PC-3 (cell line): ENCODE results near the gene SLC31A2. TPM values are rescaled to one million over a fixed set of nuclear protein-coding genes. Genes with fewer than 3 reads are reported as not detected.

Experiments used
- ATAC-seq: fragments of 200-7000 bp; cut with Tn5 transposase; 2 replicates; pipeline ENCODE4 v1.9.1; 2020; ENCODE audit warnings: mild to moderate bottlenecking, moderate library complexity
- BruUV-seq: library from RNA; stranded (reverse); fragments of 400-500 nt; replicated peaks from 2 replicates; lab custom pipeline; 2021; lab: Mats Ljungman, UMichigan
- CTCF ChIA-PET: fragments of 300-600 bp; sonication (Branson Sonifier 250); formaldehyde crosslinking; loops from one replicate; lab custom pipeline; 2022; ENCODE audit warnings: antibody characterized with exemption; lab: Charles Lee
- POLR2A ChIA-PET: fragments of 300-600 bp; sonication (Branson Sonifier 250); formaldehyde crosslinking; loops from one replicate; lab custom pipeline; 2022; ENCODE audit warnings: antibody characterized with exemption; ENCODE audit not compliant: unreplicated experiment; lab: Charles Lee
- DNase-seq: peaks from one replicate; pipeline ENCODE4 v3.0.0-alpha.2; 2015
- H2AFZ ChIP-seq: fragments of 300-600 bp; sonication (generic); 2 replicates; pipeline ENCODE4 v1.6.0; 2016; ENCODE audit warnings: antibody characterized with exemption, low read length
- H3F3A ChIP-seq: fragments of 300-600 bp; sonication (generic); one replicate; pipeline ENCODE4 v1.6.0; 2017; ENCODE audit warnings: antibody characterized with exemption, low read length, control low read depth, mild to moderate bottlenecking; ENCODE audit not compliant: unreplicated experiment
- H3K27ac ChIP-seq: fragments of 300-600 bp; sonication (generic); 2 replicates; pipeline ENCODE4 v1.5.1; 2016; ENCODE audit warnings: mild to moderate bottlenecking, low read length
- H3K27me3 ChIP-seq: fragments of 300-600 bp; sonication (generic); 2 replicates; pipeline ENCODE4 v1.6.1; 2016; ENCODE audit warnings: low read length, mixed read lengths
- H3K36me3 ChIP-seq: fragments of 300-600 bp; sonication (generic); 2 replicates; pipeline ENCODE4 v1.6.1; 2016; ENCODE audit warnings: low read depth, mixed run types, low read length, mixed read lengths
- H3K4me1 ChIP-seq: fragments of 300-600 bp; sonication (generic); 2 replicates; pipeline ENCODE4 v1.5.1; 2016; ENCODE audit warnings: low read length; ENCODE audit not compliant: insufficient read depth
- H3K4me2 ChIP-seq: fragments of 300-600 bp; sonication (generic); 2 replicates; pipeline ENCODE4 v1.6.0; 2016; ENCODE audit warnings: low read length
- H3K4me3 ChIP-seq: fragments of 300-600 bp; sonication (generic); 2 replicates; pipeline ENCODE4 v1.5.1; 2016; ENCODE audit warnings: mild to moderate bottlenecking, low read length, mixed read lengths
- H3K79me2 ChIP-seq: fragments of 300-600 bp; sonication (generic); 2 replicates; pipeline ENCODE4 v1.6.1; 2017; ENCODE audit warnings: low read length, mixed read lengths
- H3K9ac ChIP-seq: fragments of 300-600 bp; sonication (generic); 2 replicates; pipeline ENCODE4 v1.6.0; 2016; ENCODE audit warnings: mild to moderate bottlenecking, low read length
- H3K9me2 ChIP-seq: fragments of 300-600 bp; sonication (generic); replicated peaks from 2 replicates; pipeline ENCODE4 v1.6.1; 2016; ENCODE audit warnings: mixed run types, low read length, mixed read lengths
- H3K9me3 ChIP-seq: fragments of 300-600 bp; sonication (generic); 2 replicates; pipeline ENCODE4 v1.6.1; 2016; ENCODE audit warnings: low read length, mixed read lengths
- H4K20me1 ChIP-seq: fragments of 300-600 bp; sonication (generic); 2 replicates; pipeline ENCODE4 v1.6.1; 2016; ENCODE audit warnings: low read length, mixed read lengths
- CTCF ChIP-seq: fragments of 300-600 bp; sonication (generic); conservative IDR thresholded peaks from 2 replicates; pipeline ENCODE4 v1.5.1; 2017; ENCODE audit warnings: antibody characterized with exemption, low read depth, mild to moderate bottlenecking, low read length
- EZH2 ChIP-seq: fragments of 300-600 bp; sonication (generic); IDR thresholded peaks from one replicate; pipeline ENCODE4 v1.6.1; 2017; ENCODE audit warnings: antibody characterized with exemption, mild to moderate bottlenecking, low read length; ENCODE audit not compliant: unreplicated experiment
- EZH2phosphoT487 ChIP-seq: fragments of 300-600 bp; sonication (generic); IDR thresholded peaks from 2 replicates; pipeline ENCODE4 v1.6.1; 2018; ENCODE audit warnings: mild to moderate bottlenecking, antibody characterized with exemption, low read length, borderline replicate concordance
- intact Hi-C: fragments of 100-400 bp; cut with micrococcal nuclease; formaldehyde crosslinking; loops from 2 replicates; pipeline ENCODE4 v1.9.0; 2023
- total RNA-seq: library from RNA; depleted of rRNA; stranded (reverse); fragments of >200 nt; gene quantifications from 2 replicates; pipeline ENCODE4 v1.2.3, GENCODE V29; 2014

SLC31A2 gene
- total RNA-seq, 1 experiment from 2014 or later: 3.6 TPM

DNA sequence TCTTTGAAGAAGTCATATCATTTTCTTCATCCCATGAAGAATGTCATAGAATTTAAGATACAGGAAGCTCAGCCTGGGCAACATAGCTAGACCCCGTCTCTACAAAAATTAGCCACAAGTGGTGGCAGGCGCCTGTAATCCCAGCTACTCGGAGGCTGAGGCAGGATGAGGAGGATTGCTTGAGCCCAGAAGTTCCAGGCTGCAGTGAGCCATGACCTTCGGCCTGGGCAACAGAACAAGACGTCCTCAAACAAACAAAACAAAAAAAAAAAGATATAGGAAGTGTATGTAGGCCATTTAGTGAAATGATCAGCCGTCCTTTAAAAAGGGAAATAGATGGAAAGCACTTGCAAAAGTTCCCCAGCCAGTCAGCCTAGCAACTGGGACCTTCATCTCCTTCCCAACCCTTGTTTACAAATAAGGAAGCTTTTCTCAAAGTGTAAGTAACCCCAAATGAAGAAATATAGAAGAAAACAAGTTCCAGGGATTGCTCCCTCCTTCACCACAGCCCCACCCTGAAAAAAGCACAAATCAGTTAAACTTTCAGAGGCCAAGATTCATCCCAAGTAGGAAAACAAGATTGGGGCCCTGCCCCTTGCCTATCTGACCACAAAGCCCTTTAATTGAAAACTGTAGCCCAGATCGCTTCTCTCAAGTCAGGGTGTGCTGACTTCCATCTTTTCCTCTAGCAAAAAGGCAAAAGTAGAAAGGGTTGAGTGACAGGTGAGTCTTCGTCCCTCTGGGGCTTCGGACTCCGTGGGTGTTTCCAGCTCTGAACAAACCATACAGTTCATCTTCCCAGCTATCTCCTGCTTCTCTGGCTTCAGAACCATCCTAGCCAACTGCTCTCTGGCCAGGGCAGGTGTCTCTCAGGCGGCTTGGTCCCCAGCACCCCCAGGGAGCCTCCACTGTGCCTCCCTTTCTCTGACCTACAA lies 1.2 kb downstream of the SLC31A2 start:
- Histone ChIP-seq H3K9ac (no peak overlapping the region; the same call in 1 of the 2 replicates), H3K27ac (no peak overlapping the region), H2AFZ (peak overlapping the region; percentile 90; the same call in 1 of the 2 replicates), H3F3A (no peaks in the 10 kb centered on the region), H3K9me3 (no peaks in the 10 kb centered on the region), H3K4me1 (peaks cover 15% of the 10 kb centered on the region; the same call in 1 of the 2 replicates), H3K4me3 (peak overlapping the region; percentile 80), H4K20me1 (no peaks in the 10 kb centered on the region), H3K79me2 (no peaks in the 10 kb centered on the region), H3K9me2 (no peaks in the 10 kb centered on the region), H3K36me3 (no peaks in the 10 kb centered on the region), H3K27me3 (no peaks in the 10 kb centered on the region), H3K4me2 (peak overlapping the region; percentile 94)
- POLR2A ChIA-PET: no interaction called here
- ATAC-seq: no peak
- TF ChIP-seq EZH2phosphoT487 (no peak), CTCF (no peak), EZH2 (no peak)
- no peak for DNase-seq
- CTCF ChIA-PET: no interaction called here
- TSS peak; percentile 47 for BruUV-seq
- intact Hi-C loops: no loop called here

GRCh38 chr9:113152699-113153098 lies 1.9 kb downstream of the SLC31A2 start:
- Histone ChIP-seq H3K27me3 (no peaks in the 10 kb centered on the region), H3K4me3 (no peak overlapping the region), H3K9ac (no peak overlapping the region), H3K9me2 (no peaks in the 10 kb centered on the region), H4K20me1 (no peaks in the 10 kb centered on the region), H3K4me2 (0 out of 2 replicates have a peak overlapping the region, but pooled peaks have one; percentile 94), H3K36me3 (no peaks in the 10 kb centered on the region), H3K79me2 (no peaks in the 10 kb centered on the region), H2AFZ (no peak overlapping the region), H3K9me3 (no peaks in the 10 kb centered on the region), H3K4me1 (peaks cover 15% of the 10 kb centered on the region; the same call in 1 of the 2 replicates), H3K27ac (no peak overlapping the region), H3F3A (no peaks in the 10 kb centered on the region)
- peak; percentile 54 for DNase-seq
- no peak for TF ChIP-seq EZH2phosphoT487
- TF ChIP-seq CTCF: no peak; the same call in 1 of the 2 replicates
- TF ChIP-seq EZH2: no peak
- intact Hi-C loops: no loop called here
- no peak for ATAC-seq
- CTCF ChIA-PET: no interaction called here
- POLR2A ChIA-PET: no interaction called here
- no TSS peak for BruUV-seq

GRCh38 chr9:113153599-113153998 lies 2.8 kb downstream of the SLC31A2 start:
- Histone ChIP-seq H3K9me2 (no peaks in the 10 kb centered on the region), H3F3A (no peaks in the 10 kb centered on the region), H3K4me2 (no peak overlapping the region), H3K79me2 (no peaks in the 10 kb centered on the region), H4K20me1 (no peaks in the 10 kb centered on the region), H3K9me3 (no peaks in the 10 kb centered on the region), H3K9ac (no peak overlapping the region), H3K4me1 (peaks cover 15% of the 10 kb centered on the region; the same call in 1 of the 2 replicates), H2AFZ (no peak overlapping the region), H3K36me3 (no peaks in the 10 kb centered on the region), H3K4me3 (no peak overlapping the region), H3K27me3 (no peaks in the 10 kb centered on the region), H3K27ac (no peak overlapping the region)
- TF ChIP-seq CTCF (no peak), EZH2 (no peak), EZH2phosphoT487 (no peak)
- ChIA-PET CTCF (no interaction called here), POLR2A (no interaction called here)
- ATAC-seq (no peak), DNase-seq (no peak)
- no TSS peak for BruUV-seq
- intact Hi-C loops: no loop called here
